Sigmoid colon (tissue), 4 donors: ENCODE results near the gene ZBED1.
"Not testable (repeated sequence)": the region's sequence is repeated elsewhere in the genome, so short reads cannot be mapped to it uniquely, and the experiment has no call there.

Experiments used
- CTCF ChIP-seq, 4 experiments: fragments of 450-650 bp in 3 of 4; fragments of 200-600 bp in 1 of 4; IDR thresholded peaks; one replicate each; pipeline ENCODE4 v1.5.1; 2016 to 2019; ENCODE audit warnings: antibody characterized with exemption in 4 of 4, mild to moderate bottlenecking in 3 of 4, moderate library complexity in 2 of 4
- POLR2AphosphoS5 ChIP-seq, 4 donors: sonication (generic); formaldehyde crosslinking; IDR thresholded peaks; one replicate each; pipeline ENCODE4 v1.6.1; 2017; ENCODE audit warnings: antibody characterized with exemption in 4 of 4

GRCh38 chrX:2519638-2520037 is 18.9 kb upstream of the ZBED1 start:
- TF ChIP-seq POLR2AphosphoS5, CTCF (IDR thresholded peaks at IDR 0.05): not testable (repeated sequence)
